ENCODE measurements around the gene HYCC1.

- TF ChIP-seq CTCF (IDR thresholded peaks at IDR 0.05) (no peak), EP300 (IDR thresholded peaks at IDR 0.05) (no peak), POLR2AphosphoS5 (IDR thresholded peaks at IDR 0.05) (no peak)
Observed at GRCh38 chr7:22996470-22996869, 17.5 kb downstream of the HYCC1 start.

Measured in suprapubic skin (tissue), 4 donors.